Mammary epithelial cell (primary cell): ENCODE measurements around the gene KAT6B.

Experiments used
- EZH2 ChIP-seq: IDR thresholded peaks from 2 replicates; pipeline ENCODE4 v1.6.1; 2012; ENCODE audit warnings: low read length, inconsistent platforms, borderline replicate concordance
- TF ChIP-seq, protein P1 (sequence below), 2 donors: IDR thresholded peaks in 1 of 2; conservative IDR thresholded peaks in 1 of 2; 2 replicates each; pipeline ENCODE4 v1.5.1; 2011 to 2012; ENCODE audit warnings: inconsistent platforms in 2 of 2, low read length in 2 of 2, mild to moderate bottlenecking in 2 of 2, control low read depth in 1 of 2, low read depth in 1 of 2; ENCODE audit not compliant: insufficient read depth in 1 of 2; ENCODE audit errors: extremely low read depth in 1 of 2

DNA sequence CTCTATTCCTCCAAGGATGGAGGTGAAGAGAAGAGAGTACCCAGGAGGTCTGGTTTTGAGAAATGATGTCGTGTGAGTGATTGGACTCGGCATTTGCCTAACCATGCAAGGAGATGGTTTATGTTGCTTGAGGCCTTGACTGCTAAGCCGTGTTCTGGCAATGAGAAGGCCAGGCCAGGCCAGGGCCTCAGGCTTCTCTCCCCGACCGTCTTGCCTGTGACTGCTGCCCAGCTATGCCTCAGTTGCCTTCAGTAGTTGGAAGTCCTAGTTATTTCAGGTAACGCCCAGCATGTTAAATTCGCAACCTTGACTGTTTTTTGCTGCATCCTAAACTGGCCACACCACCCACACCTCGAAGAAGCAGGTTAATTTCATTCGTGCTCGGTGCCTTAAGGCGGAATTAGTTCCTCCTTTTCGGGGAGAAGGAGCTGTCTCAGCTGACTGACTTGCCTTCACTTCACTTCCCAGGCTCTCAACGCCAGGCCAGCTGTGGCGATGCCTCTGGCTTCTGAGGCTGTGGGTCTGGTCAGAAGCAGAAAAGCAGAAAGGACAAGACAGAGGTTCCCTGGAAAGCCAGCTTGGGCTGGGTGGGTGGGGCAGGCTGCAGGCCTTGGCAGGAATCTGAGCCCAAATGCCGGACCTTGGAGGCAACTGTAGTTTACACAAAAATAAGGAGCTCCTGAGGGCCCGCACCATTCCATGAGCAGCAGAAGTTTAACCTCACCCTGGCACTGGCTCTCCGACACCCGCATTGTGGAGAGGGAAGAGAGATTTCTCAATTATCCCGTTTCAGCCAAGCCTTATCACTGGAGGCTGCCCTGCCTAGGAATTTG, 223.1 kb downstream of the KAT6B start:
- TF ChIP-seq, protein P1, sequence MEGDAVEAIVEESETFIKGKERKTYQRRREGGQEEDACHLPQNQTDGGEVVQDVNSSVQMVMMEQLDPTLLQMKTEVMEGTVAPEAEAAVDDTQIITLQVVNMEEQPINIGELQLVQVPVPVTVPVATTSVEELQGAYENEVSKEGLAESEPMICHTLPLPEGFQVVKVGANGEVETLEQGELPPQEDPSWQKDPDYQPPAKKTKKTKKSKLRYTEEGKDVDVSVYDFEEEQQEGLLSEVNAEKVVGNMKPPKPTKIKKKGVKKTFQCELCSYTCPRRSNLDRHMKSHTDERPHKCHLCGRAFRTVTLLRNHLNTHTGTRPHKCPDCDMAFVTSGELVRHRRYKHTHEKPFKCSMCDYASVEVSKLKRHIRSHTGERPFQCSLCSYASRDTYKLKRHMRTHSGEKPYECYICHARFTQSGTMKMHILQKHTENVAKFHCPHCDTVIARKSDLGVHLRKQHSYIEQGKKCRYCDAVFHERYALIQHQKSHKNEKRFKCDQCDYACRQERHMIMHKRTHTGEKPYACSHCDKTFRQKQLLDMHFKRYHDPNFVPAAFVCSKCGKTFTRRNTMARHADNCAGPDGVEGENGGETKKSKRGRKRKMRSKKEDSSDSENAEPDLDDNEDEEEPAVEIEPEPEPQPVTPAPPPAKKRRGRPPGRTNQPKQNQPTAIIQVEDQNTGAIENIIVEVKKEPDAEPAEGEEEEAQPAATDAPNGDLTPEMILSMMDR (conservative IDR thresholded peaks at IDR 0.05 in 1 of 2, IDR thresholded peaks at IDR 0.05 in 1 of 2; ENCODE audit: extremely low read depth in 1 of 2, insufficient read depth in 1 of 2, low read depth in 1 of 2, low read length in 2 of 2) = no peak
- no peak for TF ChIP-seq EZH2
